ENCODE data around the gene GALNT10.

Gene GALNT10

DNA sequence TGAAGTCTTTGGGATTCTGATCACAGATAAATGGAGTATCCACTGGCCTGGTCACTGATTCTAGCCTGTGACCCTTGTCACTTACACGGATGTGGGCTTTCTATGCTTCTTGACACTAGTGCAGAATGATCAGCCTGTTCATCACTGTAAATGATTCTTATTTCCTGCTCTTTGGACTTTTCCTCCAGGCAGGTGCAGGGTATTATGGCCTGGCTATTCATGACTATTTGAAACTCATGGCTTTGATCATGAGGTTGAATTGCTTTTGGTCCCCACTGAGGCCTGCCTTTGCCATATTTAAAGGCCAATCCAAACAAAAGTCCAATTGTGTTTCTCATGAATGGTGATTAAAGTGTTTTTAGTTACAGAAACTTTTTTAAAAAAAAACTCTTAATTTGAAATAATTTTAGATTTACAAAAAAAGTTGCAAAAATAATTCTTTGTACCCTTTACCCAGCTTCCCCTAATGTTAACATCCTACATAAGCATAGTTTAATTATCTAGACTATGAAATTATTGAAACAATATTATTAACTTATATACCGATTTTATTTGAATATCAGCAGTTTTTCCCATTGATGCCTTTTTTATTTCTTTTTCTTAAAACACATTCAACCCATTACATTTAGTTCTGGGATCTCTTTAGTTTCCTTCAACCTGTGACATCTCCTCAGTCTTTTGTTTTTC lies 68.1 kb downstream of the GALNT10 start:
- Histone ChIP-seq H3K4me3 (replicated peaks; ENCODE audit: low read depth, low read length) (no peak overlapping the region), H3K36me3 (ENCODE audit: control insufficient read depth, insufficient read depth, low read length) (peaks cover 2% of the 10 kb centered on the region), H3K27me3 (replicated peaks; ENCODE audit: control insufficient read depth, insufficient read depth, low read length) (no peaks in the 10 kb centered on the region)
- TF ChIP-seq, protein P1, sequence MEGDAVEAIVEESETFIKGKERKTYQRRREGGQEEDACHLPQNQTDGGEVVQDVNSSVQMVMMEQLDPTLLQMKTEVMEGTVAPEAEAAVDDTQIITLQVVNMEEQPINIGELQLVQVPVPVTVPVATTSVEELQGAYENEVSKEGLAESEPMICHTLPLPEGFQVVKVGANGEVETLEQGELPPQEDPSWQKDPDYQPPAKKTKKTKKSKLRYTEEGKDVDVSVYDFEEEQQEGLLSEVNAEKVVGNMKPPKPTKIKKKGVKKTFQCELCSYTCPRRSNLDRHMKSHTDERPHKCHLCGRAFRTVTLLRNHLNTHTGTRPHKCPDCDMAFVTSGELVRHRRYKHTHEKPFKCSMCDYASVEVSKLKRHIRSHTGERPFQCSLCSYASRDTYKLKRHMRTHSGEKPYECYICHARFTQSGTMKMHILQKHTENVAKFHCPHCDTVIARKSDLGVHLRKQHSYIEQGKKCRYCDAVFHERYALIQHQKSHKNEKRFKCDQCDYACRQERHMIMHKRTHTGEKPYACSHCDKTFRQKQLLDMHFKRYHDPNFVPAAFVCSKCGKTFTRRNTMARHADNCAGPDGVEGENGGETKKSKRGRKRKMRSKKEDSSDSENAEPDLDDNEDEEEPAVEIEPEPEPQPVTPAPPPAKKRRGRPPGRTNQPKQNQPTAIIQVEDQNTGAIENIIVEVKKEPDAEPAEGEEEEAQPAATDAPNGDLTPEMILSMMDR (IDR thresholded peaks at IDR 0.05; ENCODE audit: insufficient read depth, low read length, poor library complexity, severe bottlenecking): no peak
- no peak for DNase-seq (ENCODE audit: extremely low read depth, insufficient read length)

DNA sequence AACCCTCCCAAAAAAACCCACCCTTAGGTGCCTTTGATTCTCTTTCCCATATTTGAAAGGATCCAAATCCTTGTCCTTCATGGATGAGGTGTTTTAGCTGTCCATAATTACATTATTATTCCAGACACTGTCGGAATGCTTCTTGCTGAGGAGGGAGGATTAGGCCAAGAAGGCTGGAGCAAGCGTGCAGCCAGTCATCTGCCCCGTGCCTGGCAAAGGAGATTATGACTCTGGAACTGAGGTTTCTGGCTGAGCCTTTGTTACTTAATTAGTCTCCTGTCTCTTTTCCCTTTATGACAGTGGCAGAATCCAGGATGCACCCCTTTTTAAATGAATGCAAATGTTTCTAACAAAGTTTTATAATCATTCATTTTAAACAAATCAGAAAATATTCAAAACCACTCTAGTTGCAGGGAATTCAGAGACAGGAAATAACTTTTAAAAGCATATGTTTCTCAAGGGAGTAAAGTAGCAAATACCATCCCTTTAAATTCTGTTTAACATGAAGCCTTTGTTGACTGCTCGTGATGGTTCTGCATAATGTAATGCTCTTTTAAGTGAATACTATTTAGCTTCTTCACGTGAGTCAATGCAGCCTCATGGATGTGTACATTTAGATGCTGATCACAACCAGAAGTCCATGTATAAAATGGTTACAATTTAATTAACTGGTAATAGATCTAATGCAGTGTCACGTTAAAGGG lies 69.8 kb downstream of the GALNT10 start:
- DNase-seq (ENCODE audit: extremely low read depth, insufficient read length): no peak
- TF ChIP-seq, protein P1 (IDR thresholded peaks at IDR 0.05; ENCODE audit: insufficient read depth, low read length, poor library complexity, severe bottlenecking): no peak
- Histone ChIP-seq H3K27me3 (replicated peaks; ENCODE audit: control insufficient read depth, insufficient read depth, low read length) (no peaks in the 10 kb centered on the region), H3K36me3 (ENCODE audit: control insufficient read depth, insufficient read depth, low read length) (peaks cover 2% of the 10 kb centered on the region), H3K4me3 (replicated peaks; ENCODE audit: low read depth, low read length) (no peak overlapping the region)

DNA sequence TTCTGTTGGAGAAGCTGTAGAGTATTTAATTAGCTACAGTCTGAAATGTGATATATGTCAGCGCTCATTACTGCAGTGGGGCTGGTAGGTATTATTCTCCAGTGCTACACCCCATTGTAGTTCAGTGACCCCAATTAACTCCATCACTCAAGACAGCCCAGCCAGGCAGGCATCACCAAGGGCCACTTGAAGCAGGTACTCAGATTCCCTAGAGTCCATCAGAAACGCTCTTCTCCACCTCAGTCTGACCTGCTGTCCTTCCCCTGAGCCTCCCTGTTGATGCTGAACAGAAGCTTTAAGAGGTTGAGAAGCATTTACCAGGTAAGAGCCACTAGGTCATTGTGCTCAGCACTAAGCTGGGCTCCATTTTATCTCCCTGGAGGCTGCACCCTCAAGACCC lies 71.8 kb downstream of the GALNT10 start:
- H3K27me3 ChIP-seq (replicated peaks; ENCODE audit: control insufficient read depth, insufficient read depth, low read length): no peaks in the 10 kb centered on the region
- no peak overlapping the region for H3K4me3 ChIP-seq (replicated peaks; ENCODE audit: low read depth, low read length)
- H3K36me3 ChIP-seq (ENCODE audit: control insufficient read depth, insufficient read depth, low read length): peaks cover 2% of the 10 kb centered on the region
- no peak for DNase-seq (ENCODE audit: extremely low read depth, insufficient read length)
- TF ChIP-seq, protein P1 (IDR thresholded peaks at IDR 0.05; ENCODE audit: insufficient read depth, low read length, poor library complexity, severe bottlenecking): no peak

DNA sequence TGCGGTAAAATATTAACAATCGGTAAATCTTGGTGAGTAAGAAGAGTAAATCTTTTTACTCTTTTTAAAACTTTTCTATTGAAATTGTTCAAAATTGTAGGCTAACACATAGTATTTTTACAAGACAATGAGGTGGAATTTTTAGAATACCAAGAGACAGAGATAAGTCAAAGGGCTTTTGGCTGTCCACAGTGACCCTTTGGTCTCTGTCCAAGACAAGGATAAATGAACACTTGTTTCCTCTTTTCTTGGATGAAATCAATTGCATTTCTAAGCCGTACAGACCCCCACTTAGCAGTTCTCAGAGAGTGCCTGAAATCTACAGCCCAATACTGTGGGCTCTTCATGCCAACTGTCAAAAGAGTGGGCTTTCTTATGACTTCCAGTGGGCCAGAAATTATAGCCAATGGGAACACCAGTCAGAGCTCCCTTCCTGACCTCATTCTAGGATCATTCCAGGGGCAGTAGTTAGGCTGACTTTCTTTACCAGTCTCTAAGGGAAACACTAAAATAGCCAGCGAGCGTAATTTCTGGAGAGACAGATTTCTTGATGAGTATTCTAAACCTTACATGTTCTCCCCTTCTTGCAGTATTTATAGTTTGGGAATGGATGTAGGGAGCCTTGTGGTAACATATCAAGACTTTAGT lies 74.1 kb downstream of the GALNT10 start:
- Histone ChIP-seq H3K36me3 (ENCODE audit: control insufficient read depth, insufficient read depth, low read length) (peaks cover 2% of the 10 kb centered on the region), H3K4me3 (replicated peaks; ENCODE audit: low read depth, low read length) (no peak overlapping the region), H3K27me3 (replicated peaks; ENCODE audit: control insufficient read depth, insufficient read depth, low read length) (no peaks in the 10 kb centered on the region)
- no peak for DNase-seq (ENCODE audit: extremely low read depth, insufficient read length)
- TF ChIP-seq, protein P1 (IDR thresholded peaks at IDR 0.05; ENCODE audit: insufficient read depth, low read length, poor library complexity, severe bottlenecking): no peak

DNA sequence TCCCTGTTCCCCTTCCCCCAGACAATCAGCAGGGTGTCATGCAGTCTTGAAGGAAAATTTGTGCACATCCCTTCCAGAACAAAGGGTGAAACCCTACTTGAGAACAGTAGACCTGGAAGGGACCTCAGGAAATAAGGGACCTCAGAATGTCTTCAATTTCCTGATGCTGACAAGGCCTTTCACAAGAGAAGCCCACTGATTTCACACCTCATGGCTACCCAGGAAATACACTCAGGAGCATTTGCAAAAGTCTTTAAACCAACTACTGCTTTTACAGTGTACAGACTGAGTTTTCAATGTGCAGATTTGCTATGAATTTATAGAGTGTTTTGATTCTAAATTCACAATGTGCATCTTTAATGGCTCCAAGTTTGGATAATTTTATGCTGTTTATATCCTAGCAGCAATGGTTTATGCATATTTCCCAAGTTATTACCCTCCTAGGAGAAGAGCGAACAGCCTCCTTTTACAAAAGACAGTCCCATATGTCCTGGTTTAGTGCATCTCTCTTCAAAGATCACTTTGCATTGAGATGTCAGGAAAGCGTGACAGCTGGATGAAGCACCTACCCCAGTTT lies 74.8 kb downstream of the GALNT10 start:
- H3K27me3 ChIP-seq (replicated peaks; ENCODE audit: control insufficient read depth, insufficient read depth, low read length): no peaks in the 10 kb centered on the region
- no peak overlapping the region for H3K4me3 ChIP-seq (replicated peaks; ENCODE audit: low read depth, low read length)
- DNase-seq (ENCODE audit: extremely low read depth, insufficient read length): no peak
- H3K36me3 ChIP-seq (ENCODE audit: control insufficient read depth, insufficient read depth, low read length): peaks cover 2% of the 10 kb centered on the region
- TF ChIP-seq, protein P1 (IDR thresholded peaks at IDR 0.05; ENCODE audit: insufficient read depth, low read length, poor library complexity, severe bottlenecking): no peak

All from GM06990 (cell line).